GM23248 (cell line): ENCODE data around the gene FGGY. TPM values are rescaled to one million over a fixed set of nuclear protein-coding genes. Genes with fewer than 3 reads are reported as not detected.
"Not testable (repeated sequence)": the region's sequence is repeated elsewhere in the genome, so short reads cannot be mapped to it uniquely, and the experiment has no call there.

ENCODE experiments used
- DNase-seq: peaks from one replicate; pipeline ENCODE4 v3.0.0-alpha.2; 2015
- H2AFZ ChIP-seq: fragments of 200-600 bp; sonication (generic); 2 replicates; pipeline ENCODE4 v1.6.1; 2016; ENCODE audit warnings: antibody characterized with exemption
- H3F3A ChIP-seq: fragments of 200-600 bp; sonication (generic); 2 replicates; pipeline ENCODE4 v1.6.1; 2016; ENCODE audit warnings: mild to moderate bottlenecking, antibody characterized with exemption, mixed run types; ENCODE audit not compliant: insufficient read depth
- H3K27ac ChIP-seq: fragments of 200-600 bp; sonication (generic); 2 replicates; pipeline ENCODE4 v1.5.1; 2016; ENCODE audit warnings: mild to moderate bottlenecking
- H3K27me3 ChIP-seq: fragments of 200-600 bp; sonication (generic); replicated peaks from 2 replicates; pipeline ENCODE4 v1.6.1; 2016; ENCODE audit warnings: mild to moderate bottlenecking; ENCODE audit not compliant: insufficient read depth
- H3K36me3 ChIP-seq: fragments of 200-600 bp; sonication (generic); 2 replicates; pipeline ENCODE4 v1.6.1; 2016; ENCODE audit warnings: low read depth, mild to moderate bottlenecking
- H3K4me1 ChIP-seq: fragments of 200-600 bp; sonication (generic); 2 replicates; pipeline ENCODE4 v1.6.1; 2016; ENCODE audit warnings: mild to moderate bottlenecking; ENCODE audit not compliant: insufficient read depth
- H3K4me2 ChIP-seq: fragments of 200-600 bp; sonication (generic); one replicate; pipeline ENCODE4 v1.6.1; 2016; ENCODE audit warnings: mild to moderate bottlenecking; ENCODE audit not compliant: unreplicated experiment
- H3K4me3 ChIP-seq: fragments of 200-600 bp; sonication (generic); 2 replicates; pipeline ENCODE4 v1.5.1; 2016; ENCODE audit warnings: mild to moderate bottlenecking
- H3K79me2 ChIP-seq: fragments of 200-600 bp; sonication (generic); 2 replicates; pipeline ENCODE4 v1.6.1; 2016; ENCODE audit warnings: mild to moderate bottlenecking; ENCODE audit not compliant: insufficient read depth
- H3K9ac ChIP-seq: fragments of 200-600 bp; sonication (generic); 2 replicates; pipeline ENCODE4 v1.6.1; 2016; ENCODE audit warnings: mild to moderate bottlenecking
- H3K9me2 ChIP-seq: fragments of 200-600 bp; sonication (generic); 2 replicates; pipeline ENCODE4 v1.6.1; 2016; ENCODE audit warnings: mixed run types, mild to moderate bottlenecking, moderate library complexity; ENCODE audit not compliant: insufficient read depth
- H3K9me3 ChIP-seq: fragments of 200-600 bp; sonication (generic); one replicate; pipeline ENCODE4 v1.6.1; 2017; ENCODE audit warnings: low read depth
- H4K20me1 ChIP-seq: fragments of 200-600 bp; sonication (generic); 2 replicates; pipeline ENCODE4 v1.6.0; 2016; ENCODE audit not compliant: insufficient read depth
- EZH2 ChIP-seq: fragments of 200-600 bp; sonication (generic); IDR thresholded peaks from 2 replicates; pipeline ENCODE4 v1.6.1; 2018; ENCODE audit warnings: antibody characterized with exemption, mild to moderate bottlenecking; ENCODE audit not compliant: insufficient read depth, poor library complexity, severe bottlenecking
- EZH2phosphoT487 ChIP-seq: fragments of 200-600 bp; sonication (generic); IDR thresholded peaks from 2 replicates; pipeline ENCODE4 v1.6.1; 2018; ENCODE audit warnings: antibody characterized with exemption, moderate library complexity, mild to moderate bottlenecking, low read depth; ENCODE audit not compliant: insufficient read depth
- WGBS, 2 experiments: methylation state at CpG; one replicate each; pipeline ENCODE4 v1.1.6; 2015 to 2017; ENCODE audit warnings: low lambda C conversion rate in 2 of 2, low coverage in 1 of 2; ENCODE audit errors: missing lambda C conversion rate in 2 of 2; 5-methylcytosine and 5-hydroxymethylcytosine counted together
- in situ Hi-C: fragments of 300-500 bp; cut with MboI; formaldehyde crosslinking; loops from 2 replicates; pipeline ENCODE4 v1.15.0; 2020
- polyA plus RNA-seq: library from polyadenylated mRNA; unstranded; fragments of >200 nt; fragmentation: Nextera tagmentation; extraction: Ambion mirVana; gene quantifications from 2 replicates; pipeline ENCODE4 v1.2.1, GENCODE V29; 2016
- total RNA-seq: library from RNA; depleted of rRNA; stranded (reverse); fragments of >200 nt; shearing (Covaris generic); gene quantifications from 2 replicates; pipeline ENCODE4 v1.2.3, GENCODE V29; 2014

Gene FGGY
- total and polyA plus RNA-seq, 2 experiments from 2014 or later: 12.8 to 16.9 TPM

- peak overlapping the region; percentile 96 for H3K27ac ChIP-seq
- 89 to 90% methylated on average over 10 of the region's 10 CpGs for WGBS, 2 experiments
- no peaks in the 10 kb centered on the region for H3K9me2 ChIP-seq
- peaks cover 35% of the 10 kb centered on the region for H3F3A ChIP-seq
- no peak overlapping the region for H2AFZ ChIP-seq
- TF ChIP-seq EZH2phosphoT487 (no peak), EZH2 (no peak)
- no peaks in the 10 kb centered on the region for H3K9me3 ChIP-seq
- no peaks in the 10 kb centered on the region for H3K79me2 ChIP-seq
- peak overlapping the region; percentile 64 for H3K4me2 ChIP-seq
- no peak overlapping the region for H3K4me3 ChIP-seq
- in situ Hi-C loops: no loop called here
- H3K4me1 ChIP-seq: peaks cover 41% of the 10 kb centered on the region
- H3K27me3 ChIP-seq: no peaks in the 10 kb centered on the region
- H4K20me1 ChIP-seq: no peaks in the 10 kb centered on the region
- no peaks in the 10 kb centered on the region for H3K36me3 ChIP-seq
- peak overlapping the region; percentile 72 for H3K9ac ChIP-seq
- no peak for DNase-seq
Measured at GRCh38 chr1:59732214-59732955, 435.5 kb downstream of the FGGY start.

GRCh38 chr1:59733443-59734141, 436.7 kb downstream of the FGGY start:
- DNase-seq: peak; percentile 50
- H3K4me2 ChIP-seq: peak overlapping the region; percentile 24
- H2AFZ ChIP-seq: peak overlapping the region; percentile 67
- H3K36me3 ChIP-seq: no peaks in the 10 kb centered on the region
- H3F3A ChIP-seq: peaks cover 46% of the 10 kb centered on the region
- no peaks in the 10 kb centered on the region for H4K20me1 ChIP-seq
- H3K4me3 ChIP-seq: no peak overlapping the region
- H3K27me3 ChIP-seq: no peaks in the 10 kb centered on the region
- WGBS, 2 experiments: 84 to 92% methylated on average over 3 of the region's 3 CpGs
- in situ Hi-C loops: no loop called here
- H3K9ac ChIP-seq: peak overlapping the region; percentile 48
- no peaks in the 10 kb centered on the region for H3K9me3 ChIP-seq
- TF ChIP-seq EZH2: no peak
- TF ChIP-seq EZH2phosphoT487: no peak
- no peak overlapping the region for H3K27ac ChIP-seq
- H3K9me2 ChIP-seq: no peaks in the 10 kb centered on the region
- H3K4me1 ChIP-seq: peaks cover 52% of the 10 kb centered on the region
- H3K79me2 ChIP-seq: no peaks in the 10 kb centered on the region

GRCh38 chr1:59735927-59736326, 439.0 kb downstream of the FGGY start:
- Histone ChIP-seq H3F3A (peaks cover 41% of the 10 kb centered on the region), H3K4me1 (peaks cover 46% of the 10 kb centered on the region)
- H3K79me2 ChIP-seq, H4K20me1 ChIP-seq, H2AFZ ChIP-seq, H3K9me2 ChIP-seq, H3K9me3 ChIP-seq, DNase-seq, H3K27me3 ChIP-seq, in situ Hi-C loops, H3K4me2 ChIP-seq, H3K27ac ChIP-seq, H3K36me3 ChIP-seq, H3K9ac ChIP-seq, H3K4me3 ChIP-seq: not testable (repeated sequence)
- 80 to 84% methylated on average over 3 of the region's 3 CpGs for WGBS, 2 experiments

- in situ Hi-C loops: no loop called here
- peaks cover 33% of the 10 kb centered on the region for H3F3A ChIP-seq
- H3K27ac ChIP-seq: no peak overlapping the region
Measured at GRCh38 chr1:59736744-59737143, 439.9 kb downstream of the FGGY start.

More at GRCh38 chr1:59736744-59737143, 439.9 kb downstream of the FGGY start:
- H3K79me2 ChIP-seq: no peaks in the 10 kb centered on the region
- no peaks in the 10 kb centered on the region for H3K36me3 ChIP-seq
- H3K4me2 ChIP-seq: no peak overlapping the region
- H2AFZ ChIP-seq: no peak overlapping the region
- no peak for TF ChIP-seq EZH2
- TF ChIP-seq EZH2phosphoT487: no peak
- H3K9ac ChIP-seq: no peak overlapping the region
- H4K20me1 ChIP-seq: no peaks in the 10 kb centered on the region
- H3K9me3 ChIP-seq: no peaks in the 10 kb centered on the region
- 87 to 92% methylated on average over 4 of the region's 4 CpGs for WGBS, 2 experiments
- no peaks in the 10 kb centered on the region for H3K9me2 ChIP-seq
- H3K4me1 ChIP-seq: peaks cover 38% of the 10 kb centered on the region
- no peaks in the 10 kb centered on the region for H3K27me3 ChIP-seq
- no peak for DNase-seq
- H3K4me3 ChIP-seq: no peak overlapping the region
